Prostate gland (tissue), 2 donors: ENCODE measurements around the gene GFOD2.

Experiments used
- POLR2A ChIP-seq: fragments of 450-650 bp; IDR thresholded peaks from one replicate; pipeline ENCODE4 v1.6.1; 2016; ENCODE audit warnings: antibody characterized with exemption, mild to moderate bottlenecking
- POLR2AphosphoS5 ChIP-seq: sonication (generic); formaldehyde crosslinking; IDR thresholded peaks from one replicate; pipeline ENCODE4 v1.6.1; 2017; ENCODE audit warnings: antibody characterized with exemption
- TF ChIP-seq, protein P1 (sequence below), 4 experiments: fragments of 200-600 bp in 2 of 4; fragments of 450-650 bp in 2 of 4; sonication (generic) in 2 of 4; IDR thresholded peaks; 1 replicate in 3 of 4; 2 replicates in 1 of 4; pipeline ENCODE4 v1.5.1; 2016 to 2019; ENCODE audit warnings: antibody characterized with exemption in 4 of 4, mild to moderate bottlenecking in 2 of 4, moderate library complexity in 2 of 4

DNA sequence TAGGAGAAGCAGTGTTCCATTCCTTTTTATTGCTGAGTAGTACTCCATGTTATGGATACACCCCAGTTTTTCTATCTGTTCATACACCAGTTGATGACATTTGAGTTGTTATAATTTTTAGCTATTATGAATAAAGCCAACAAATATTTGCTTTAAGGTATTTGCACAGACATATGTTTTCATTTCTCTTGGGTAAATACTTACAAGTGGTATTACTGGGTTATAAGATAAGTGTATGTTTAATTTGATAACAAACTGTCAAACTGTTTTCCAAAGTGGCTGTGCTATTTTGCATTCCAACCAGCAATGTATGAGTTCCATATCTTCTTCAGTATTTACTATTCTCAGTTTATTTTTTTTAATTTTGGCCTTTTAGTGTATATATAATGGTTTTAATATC lies 27.7 kb upstream of the GFOD2 start:
- TF ChIP-seq, protein P1, sequence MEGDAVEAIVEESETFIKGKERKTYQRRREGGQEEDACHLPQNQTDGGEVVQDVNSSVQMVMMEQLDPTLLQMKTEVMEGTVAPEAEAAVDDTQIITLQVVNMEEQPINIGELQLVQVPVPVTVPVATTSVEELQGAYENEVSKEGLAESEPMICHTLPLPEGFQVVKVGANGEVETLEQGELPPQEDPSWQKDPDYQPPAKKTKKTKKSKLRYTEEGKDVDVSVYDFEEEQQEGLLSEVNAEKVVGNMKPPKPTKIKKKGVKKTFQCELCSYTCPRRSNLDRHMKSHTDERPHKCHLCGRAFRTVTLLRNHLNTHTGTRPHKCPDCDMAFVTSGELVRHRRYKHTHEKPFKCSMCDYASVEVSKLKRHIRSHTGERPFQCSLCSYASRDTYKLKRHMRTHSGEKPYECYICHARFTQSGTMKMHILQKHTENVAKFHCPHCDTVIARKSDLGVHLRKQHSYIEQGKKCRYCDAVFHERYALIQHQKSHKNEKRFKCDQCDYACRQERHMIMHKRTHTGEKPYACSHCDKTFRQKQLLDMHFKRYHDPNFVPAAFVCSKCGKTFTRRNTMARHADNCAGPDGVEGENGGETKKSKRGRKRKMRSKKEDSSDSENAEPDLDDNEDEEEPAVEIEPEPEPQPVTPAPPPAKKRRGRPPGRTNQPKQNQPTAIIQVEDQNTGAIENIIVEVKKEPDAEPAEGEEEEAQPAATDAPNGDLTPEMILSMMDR (IDR thresholded peaks at IDR 0.05) = no peak
- TF ChIP-seq POLR2AphosphoS5 (no peak), POLR2A (no peak)
